HepG2 (cell line): Measurements from ENCODE around the gene SLC10A1. TPM values are rescaled to one million over a fixed set of nuclear protein-coding genes. Genes with fewer than 3 reads are reported as not detected.
A peak's percentile ranks its signal among the peaks of the same experiment; 100 is the strongest.

ENCODE experiments used
- BRCA1 ChIP-seq: sonication (generic); formaldehyde crosslinking; IDR thresholded peaks from 2 replicates; pipeline ENCODE4 v1.4.0; 2020; ENCODE audit warnings: missing genetic modification reagents
- CBX5 ChIP-seq: sonication (generic); formaldehyde crosslinking; IDR thresholded peaks from 2 replicates; pipeline ENCODE4 v1.4.0; 2020; ENCODE audit warnings: missing genetic modification reagents, borderline replicate concordance
- FOXA3 ChIP-seq: IDR thresholded peaks from 2 replicates; pipeline ENCODE4 v1.6.1; 2016; ENCODE audit warnings: missing genetic modification reagents, missing compliant biosample characterization
- GATAD2A ChIP-seq: IDR thresholded peaks from 2 replicates; pipeline ENCODE4 v1.6.1; 2016
- GLI4 ChIP-seq: sonication (generic); formaldehyde crosslinking; IDR thresholded peaks from 2 replicates; pipeline ENCODE4 v1.5.1; 2020; ENCODE audit warnings: missing genetic modification reagents, mild to moderate bottlenecking, moderate library complexity, borderline replicate concordance
- GTF3A ChIP-seq: sonication (generic); formaldehyde crosslinking; conservative IDR thresholded peaks from 2 replicates; pipeline ENCODE4 v1.4.0; 2020; ENCODE audit warnings: mild to moderate bottlenecking, missing genetic modification reagents
- GZF1 ChIP-seq: sonication (generic); formaldehyde crosslinking; IDR thresholded peaks from 2 replicates; pipeline ENCODE4 v1.5.1; 2020; ENCODE audit warnings: mild to moderate bottlenecking, missing genetic modification reagents
- MIER3 ChIP-seq: IDR thresholded peaks from 2 replicates; pipeline ENCODE4 v1.6.1; 2016; ENCODE audit warnings: missing compliant biosample characterization, borderline replicate concordance
- RAD21 ChIP-seq: fragments of 450-650 bp; formaldehyde crosslinking; IDR thresholded peaks from 2 replicates; pipeline ENCODE4 v1.5.0; 2020; ENCODE audit warnings: mild to moderate bottlenecking
- RXRA ChIP-seq: sonication (generic); formaldehyde crosslinking; IDR thresholded peaks from 2 replicates; pipeline ENCODE4 v1.5.1; 2020; ENCODE audit warnings: missing genetic modification reagents
- SP1 ChIP-seq, 2 experiments: fragments of 450-650 bp in 1 of 2; sonication (generic) in 1 of 2; formaldehyde crosslinking in 1 of 2; IDR thresholded peaks; 2 replicates each; pipeline versions ENCODE4 v1.4.0 to v1.6.1; 2016 to 2020; ENCODE audit warnings: missing genetic modification reagents in 1 of 2
- TEAD2 ChIP-seq: sonication (generic); formaldehyde crosslinking; IDR thresholded peaks from 2 replicates; pipeline ENCODE4 v1.9.0; 2021; ENCODE audit warnings: missing genetic modification reagents
- ZFP62 ChIP-seq: sonication (generic); formaldehyde crosslinking; IDR thresholded peaks from 2 replicates; pipeline ENCODE4 v1.4.0; 2020; ENCODE audit warnings: missing genetic modification reagents
- ZNF235 ChIP-seq: sonication (generic); formaldehyde crosslinking; IDR thresholded peaks from 2 replicates; pipeline ENCODE4 v1.8.1; 2023; ENCODE audit warnings: mild to moderate bottlenecking, missing genetic modification reagents, borderline replicate concordance
- ZNF333 ChIP-seq: sonication (generic); formaldehyde crosslinking; IDR thresholded peaks from 2 replicates; pipeline ENCODE4 v1.4.0; 2020; ENCODE audit warnings: mild to moderate bottlenecking, missing genetic modification reagents, borderline replicate concordance
- ZNF766 ChIP-seq: sonication (generic); formaldehyde crosslinking; IDR thresholded peaks from 2 replicates; pipeline ENCODE4 v1.5.0; 2020; ENCODE audit warnings: missing genetic modification reagents, borderline replicate concordance
- ZNF83 ChIP-seq: sonication (generic); formaldehyde crosslinking; IDR thresholded peaks from 2 replicates; pipeline ENCODE4 v1.4.0; 2020; ENCODE audit warnings: missing genetic modification reagents, mild to moderate bottlenecking, borderline replicate concordance
- polyA plus RNA-seq, 8 experiments: library from polyadenylated mRNA; depleted of rRNA in 3 of 8; stranded (reverse) in 7 of 8; unstranded in 1 of 8; fragments of >200 nt; fragmentation: Illumina TruSeq in 4 of 8; extraction: Trizol in 4 of 8; gene quantifications; 2 replicates each; pipeline versions ENCODE4 v1.2.1 to v1.2.3, GENCODE V29; 2011 to 2016; ENCODE audit warnings: low read depth in 4 of 8, missing spikeins in 1 of 8, mixed read lengths in 1 of 8; ENCODE audit not compliant: insufficient read depth in 1 of 8
- total RNA-seq, 5 experiments: library from RNA; depleted of rRNA; stranded (reverse); fragments of >200 nt; fragmentation: Illumina TruSeq; extraction: Trizol; gene quantifications; 2 replicates each; pipeline ENCODE4 v1.2.3, GENCODE V29; 2016; ENCODE audit warnings: low read depth in 1 of 5
- TF ChIP-seq, protein P1 (sequence below): sonication (generic); formaldehyde crosslinking; conservative IDR thresholded peaks from 2 replicates; pipeline ENCODE4 v1.4.0; 2020; ENCODE audit warnings: missing genetic modification reagents
- TF ChIP-seq, protein P2 (sequence below): sonication (generic); formaldehyde crosslinking; IDR thresholded peaks from 2 replicates; pipeline ENCODE4 v1.4.0; 2020; ENCODE audit warnings: missing genetic modification reagents, borderline replicate concordance
- TF ChIP-seq, protein P3 (sequence below): IDR thresholded peaks from 2 replicates; pipeline ENCODE4 v1.4.0; 2020; ENCODE audit warnings: mild to moderate bottlenecking, missing genetic modification reagents
- TF ChIP-seq, protein P4 (sequence below): IDR thresholded peaks from 2 replicates; pipeline ENCODE4 v1.6.1; 2018; ENCODE audit warnings: missing genetic modification reagents

The SLC10A1 gene
- total and polyA plus RNA-seq, 2 of the 13 experiments (the other 11 are each of a cell fraction or from before 2014, with no cell fraction given), result 0.17 TPM; not detected in 1

DNA sequence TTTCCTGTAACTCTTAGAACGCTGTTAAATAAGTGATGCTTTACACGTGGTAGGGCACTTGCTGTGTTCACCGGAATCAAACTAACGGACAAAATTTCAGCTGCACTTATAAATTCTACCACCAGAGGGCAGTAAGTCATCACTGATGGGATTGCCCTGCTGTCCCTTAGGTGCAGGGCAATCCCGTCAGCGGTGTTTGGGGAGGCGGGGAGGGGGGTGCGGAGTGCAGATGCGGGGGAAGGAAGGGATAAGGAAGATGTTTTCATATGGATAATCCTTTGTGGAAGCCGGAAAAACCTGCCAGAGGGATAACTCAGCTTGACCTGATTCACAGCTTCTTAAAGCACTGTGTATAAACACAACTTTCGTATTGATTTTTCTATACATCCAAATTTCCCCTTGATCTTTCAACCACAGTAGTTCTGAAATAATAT lies 21.7 kb upstream of the SLC10A1 start (continued):
- TF ChIP-seq CBX5 (CRISPR knock-in tag) (no peak), RXRA (CRISPR knock-in tag) (no peak), GATAD2A (CRISPR knock-in tag) (peak; percentile 21; the same call in 1 of the 2 replicates), ZFP62 (no peak), MIER3 (CRISPR knock-in tag) (0 out of 2 replicates have a peak, but pooled peaks have one; percentile 38), ZNF333 (CRISPR knock-in tag) (no peak), SP1 (IDR thresholded peaks at IDR 0.05) (no peak), SP1 (CRISPR knock-in tag; IDR thresholded peaks at IDR 0.05) (no peak), GLI4 (CRISPR knock-in tag) (no peak), ZNF83 (CRISPR knock-in tag) (no peak), ZNF235 (CRISPR knock-in tag) (no peak), FOXA3 (no peak), TEAD2 (CRISPR knock-in tag) (no peak), ZNF766 (CRISPR knock-in tag) (no peak), GZF1 (CRISPR knock-in tag) (no peak), GTF3A (no peak), BRCA1 (no peak), RAD21 (peak; percentile 96)
- TF ChIP-seq, protein P1, sequence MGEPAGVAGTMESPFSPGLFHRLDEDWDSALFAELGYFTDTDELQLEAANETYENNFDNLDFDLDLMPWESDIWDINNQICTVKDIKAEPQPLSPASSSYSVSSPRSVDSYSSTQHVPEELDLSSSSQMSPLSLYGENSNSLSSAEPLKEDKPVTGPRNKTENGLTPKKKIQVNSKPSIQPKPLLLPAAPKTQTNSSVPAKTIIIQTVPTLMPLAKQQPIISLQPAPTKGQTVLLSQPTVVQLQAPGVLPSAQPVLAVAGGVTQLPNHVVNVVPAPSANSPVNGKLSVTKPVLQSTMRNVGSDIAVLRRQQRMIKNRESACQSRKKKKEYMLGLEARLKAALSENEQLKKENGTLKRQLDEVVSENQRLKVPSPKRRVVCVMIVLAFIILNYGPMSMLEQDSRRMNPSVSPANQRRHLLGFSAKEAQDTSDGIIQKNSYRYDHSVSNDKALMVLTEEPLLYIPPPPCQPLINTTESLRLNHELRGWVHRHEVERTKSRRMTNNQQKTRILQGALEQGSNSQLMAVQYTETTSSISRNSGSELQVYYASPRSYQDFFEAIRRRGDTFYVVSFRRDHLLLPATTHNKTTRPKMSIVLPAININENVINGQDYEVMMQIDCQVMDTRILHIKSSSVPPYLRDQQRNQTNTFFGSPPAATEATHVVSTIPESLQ (CRISPR knock-in tag), result no peak
- TF ChIP-seq, protein P2, sequence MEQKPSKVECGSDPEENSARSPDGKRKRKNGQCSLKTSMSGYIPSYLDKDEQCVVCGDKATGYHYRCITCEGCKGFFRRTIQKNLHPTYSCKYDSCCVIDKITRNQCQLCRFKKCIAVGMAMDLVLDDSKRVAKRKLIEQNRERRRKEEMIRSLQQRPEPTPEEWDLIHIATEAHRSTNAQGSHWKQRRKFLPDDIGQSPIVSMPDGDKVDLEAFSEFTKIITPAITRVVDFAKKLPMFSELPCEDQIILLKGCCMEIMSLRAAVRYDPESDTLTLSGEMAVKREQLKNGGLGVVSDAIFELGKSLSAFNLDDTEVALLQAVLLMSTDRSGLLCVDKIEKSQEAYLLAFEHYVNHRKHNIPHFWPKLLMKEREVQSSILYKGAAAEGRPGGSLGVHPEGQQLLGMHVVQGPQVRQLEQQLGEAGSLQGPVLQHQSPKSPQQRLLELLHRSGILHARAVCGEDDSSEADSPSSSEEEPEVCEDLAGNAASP (CRISPR knock-in tag), result 0 out of 2 replicates have a peak, but pooled peaks have one; percentile 42
- TF ChIP-seq, protein P3, sequence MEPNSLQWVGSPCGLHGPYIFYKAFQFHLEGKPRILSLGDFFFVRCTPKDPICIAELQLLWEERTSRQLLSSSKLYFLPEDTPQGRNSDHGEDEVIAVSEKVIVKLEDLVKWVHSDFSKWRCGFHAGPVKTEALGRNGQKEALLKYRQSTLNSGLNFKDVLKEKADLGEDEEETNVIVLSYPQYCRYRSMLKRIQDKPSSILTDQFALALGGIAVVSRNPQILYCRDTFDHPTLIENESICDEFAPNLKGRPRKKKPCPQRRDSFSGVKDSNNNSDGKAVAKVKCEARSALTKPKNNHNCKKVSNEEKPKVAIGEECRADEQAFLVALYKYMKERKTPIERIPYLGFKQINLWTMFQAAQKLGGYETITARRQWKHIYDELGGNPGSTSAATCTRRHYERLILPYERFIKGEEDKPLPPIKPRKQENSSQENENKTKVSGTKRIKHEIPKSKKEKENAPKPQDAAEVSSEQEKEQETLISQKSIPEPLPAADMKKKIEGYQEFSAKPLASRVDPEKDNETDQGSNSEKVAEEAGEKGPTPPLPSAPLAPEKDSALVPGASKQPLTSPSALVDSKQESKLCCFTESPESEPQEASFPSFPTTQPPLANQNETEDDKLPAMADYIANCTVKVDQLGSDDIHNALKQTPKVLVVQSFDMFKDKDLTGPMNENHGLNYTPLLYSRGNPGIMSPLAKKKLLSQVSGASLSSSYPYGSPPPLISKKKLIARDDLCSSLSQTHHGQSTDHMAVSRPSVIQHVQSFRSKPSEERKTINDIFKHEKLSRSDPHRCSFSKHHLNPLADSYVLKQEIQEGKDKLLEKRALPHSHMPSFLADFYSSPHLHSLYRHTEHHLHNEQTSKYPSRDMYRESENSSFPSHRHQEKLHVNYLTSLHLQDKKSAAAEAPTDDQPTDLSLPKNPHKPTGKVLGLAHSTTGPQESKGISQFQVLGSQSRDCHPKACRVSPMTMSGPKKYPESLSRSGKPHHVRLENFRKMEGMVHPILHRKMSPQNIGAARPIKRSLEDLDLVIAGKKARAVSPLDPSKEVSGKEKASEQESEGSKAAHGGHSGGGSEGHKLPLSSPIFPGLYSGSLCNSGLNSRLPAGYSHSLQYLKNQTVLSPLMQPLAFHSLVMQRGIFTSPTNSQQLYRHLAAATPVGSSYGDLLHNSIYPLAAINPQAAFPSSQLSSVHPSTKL (CRISPR knock-in tag), result peak; percentile 35; the same call in 1 of the 2 replicates
- TF ChIP-seq, protein P4, sequence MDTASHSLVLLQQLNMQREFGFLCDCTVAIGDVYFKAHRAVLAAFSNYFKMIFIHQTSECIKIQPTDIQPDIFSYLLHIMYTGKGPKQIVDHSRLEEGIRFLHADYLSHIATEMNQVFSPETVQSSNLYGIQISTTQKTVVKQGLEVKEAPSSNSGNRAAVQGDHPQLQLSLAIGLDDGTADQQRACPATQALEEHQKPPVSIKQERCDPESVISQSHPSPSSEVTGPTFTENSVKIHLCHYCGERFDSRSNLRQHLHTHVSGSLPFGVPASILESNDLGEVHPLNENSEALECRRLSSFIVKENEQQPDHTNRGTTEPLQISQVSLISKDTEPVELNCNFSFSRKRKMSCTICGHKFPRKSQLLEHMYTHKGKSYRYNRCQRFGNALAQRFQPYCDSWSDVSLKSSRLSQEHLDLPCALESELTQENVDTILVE (CRISPR knock-in tag), result peak; percentile 53; the same call in 1 of the 2 replicates
